ENCODE results near the gene MAN2B2. TPM values are rescaled to one million over a fixed set of nuclear protein-coding genes. Genes with fewer than 3 reads are reported as not detected.

MAN2B2 gene
- total RNA-seq, 4 donors from 2014 or later: 17.5 to 55.9 (median 27.6) TPM

DNA sequence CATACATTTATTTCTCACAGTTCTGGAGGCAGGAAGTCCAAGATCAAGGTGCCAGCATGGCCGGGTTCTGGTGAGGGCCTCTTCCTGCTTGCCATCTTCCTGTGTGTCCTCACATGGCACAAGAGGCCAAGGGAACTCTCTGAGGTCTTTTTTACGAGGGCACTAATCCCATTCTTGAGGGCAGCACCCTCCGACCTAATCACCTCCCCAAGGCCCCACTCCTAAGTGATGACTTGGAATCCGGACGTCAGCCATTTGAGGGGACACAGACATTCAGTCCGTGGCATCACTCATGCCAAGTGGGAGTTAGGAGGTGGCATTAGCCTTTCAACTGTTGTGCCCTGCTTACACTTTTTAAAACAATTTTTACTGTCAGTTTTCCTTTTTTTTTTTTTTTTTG, 27.3 kb downstream of the MAN2B2 start:
- intact Hi-C loops (cut with DNase I; ENCODE audit: low total_unique reads) (no loop called here), in situ Hi-C loops (cut with MboI; ENCODE audit: low pct_ligation_motif_present in 1 of 4, low pct_unique_long_range_greater_than_20kb in 1 of 4, low sequenced_read_pairs in 3 of 4) (no loop called here)
- peaks cover 0 to 26% (median 6%) of the 10 kb centered on the region in 4 donors for H3K36me3 ChIP-seq
- H3K4me1 ChIP-seq: no peaks in the 10 kb centered on the region
- no peak overlapping the region for H3K27ac ChIP-seq
- peaks cover 0 to 4% of the 10 kb centered on the region in 2 donors for H3K9me3 ChIP-seq
- H3K27me3 ChIP-seq: no peaks in the 10 kb centered on the region
- H3K4me3 ChIP-seq: no peak overlapping the region
- TF ChIP-seq POLR2AphosphoS5 (IDR thresholded peaks at IDR 0.05) (no peak), POLR2A (IDR thresholded peaks at IDR 0.05) (no peak), EP300 (IDR thresholded peaks at IDR 0.05; ENCODE audit: low read depth) (no peak)
- TF ChIP-seq, protein P1, sequence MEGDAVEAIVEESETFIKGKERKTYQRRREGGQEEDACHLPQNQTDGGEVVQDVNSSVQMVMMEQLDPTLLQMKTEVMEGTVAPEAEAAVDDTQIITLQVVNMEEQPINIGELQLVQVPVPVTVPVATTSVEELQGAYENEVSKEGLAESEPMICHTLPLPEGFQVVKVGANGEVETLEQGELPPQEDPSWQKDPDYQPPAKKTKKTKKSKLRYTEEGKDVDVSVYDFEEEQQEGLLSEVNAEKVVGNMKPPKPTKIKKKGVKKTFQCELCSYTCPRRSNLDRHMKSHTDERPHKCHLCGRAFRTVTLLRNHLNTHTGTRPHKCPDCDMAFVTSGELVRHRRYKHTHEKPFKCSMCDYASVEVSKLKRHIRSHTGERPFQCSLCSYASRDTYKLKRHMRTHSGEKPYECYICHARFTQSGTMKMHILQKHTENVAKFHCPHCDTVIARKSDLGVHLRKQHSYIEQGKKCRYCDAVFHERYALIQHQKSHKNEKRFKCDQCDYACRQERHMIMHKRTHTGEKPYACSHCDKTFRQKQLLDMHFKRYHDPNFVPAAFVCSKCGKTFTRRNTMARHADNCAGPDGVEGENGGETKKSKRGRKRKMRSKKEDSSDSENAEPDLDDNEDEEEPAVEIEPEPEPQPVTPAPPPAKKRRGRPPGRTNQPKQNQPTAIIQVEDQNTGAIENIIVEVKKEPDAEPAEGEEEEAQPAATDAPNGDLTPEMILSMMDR (IDR thresholded peaks at IDR 0.05): no peak
- 89 to 100% methylated on average over 3 to 6 of the region's 6 CpGs for WGBS, 2 donors (ENCODE audit: low coverage in 1 of 2)
- no peak for DNase-seq

DNA sequence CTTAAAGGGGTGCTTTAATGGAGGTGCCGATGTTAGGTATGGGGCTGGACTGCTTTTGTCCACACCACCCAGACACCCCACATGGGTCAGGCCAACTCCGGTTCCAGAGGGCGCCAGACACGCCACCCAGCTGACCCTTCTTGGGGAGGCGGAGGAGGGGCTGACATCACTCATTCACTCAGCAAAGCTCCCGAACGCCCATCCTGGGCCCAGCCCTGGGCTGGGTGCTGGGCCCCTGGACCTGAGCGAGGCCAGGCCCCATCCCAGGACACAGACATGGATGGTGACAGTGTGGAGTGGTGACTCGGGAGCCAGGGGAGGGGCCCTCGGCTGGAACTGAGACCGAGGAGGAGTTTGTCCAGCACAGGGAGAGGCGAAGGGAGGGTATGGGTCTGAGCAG, 28.1 kb downstream of the MAN2B2 start:
- H3K9me3 ChIP-seq: peaks cover 0 to 4% of the 10 kb centered on the region in 2 donors

DNA sequence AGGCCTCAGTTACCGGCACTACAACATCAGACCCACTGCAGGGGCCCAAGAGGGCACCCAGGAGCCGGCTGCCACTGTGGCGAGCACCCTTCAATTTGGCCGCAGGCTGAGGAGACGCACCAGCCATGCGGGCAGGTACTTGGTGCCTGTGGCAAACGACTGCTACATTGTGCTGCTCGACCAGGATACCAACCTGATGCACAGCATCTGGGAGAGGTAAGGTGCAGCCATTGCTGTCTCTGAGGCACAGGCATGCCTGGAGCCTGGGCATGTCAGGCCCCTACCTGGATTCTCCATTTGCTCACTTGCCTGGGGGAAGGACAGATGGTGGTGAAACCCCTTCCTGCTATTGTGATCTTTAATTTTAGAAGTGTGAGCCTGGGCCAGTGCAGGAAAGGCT, 30.1 kb downstream of the MAN2B2 start:
- Histone ChIP-seq H3K27me3 (no peaks in the 10 kb centered on the region), H3K4me3 (no peak overlapping the region), H3K9me3 (peaks cover 0 to 4% of the 10 kb centered on the region in 2 donors), H3K27ac (no peak overlapping the region), H3K36me3 (peaks cover 0 to 27% (median 6%) of the 10 kb centered on the region in 4 donors), H3K4me1 (no peaks in the 10 kb centered on the region)
- DNase-seq: no peak
- in situ Hi-C loops (cut with MboI; ENCODE audit: low pct_ligation_motif_present in 1 of 4, low pct_unique_long_range_greater_than_20kb in 1 of 4, low sequenced_read_pairs in 3 of 4) (no loop called here), intact Hi-C loops (cut with DNase I; ENCODE audit: low total_unique reads) (no loop called here)
- WGBS, 2 donors (ENCODE audit: low coverage in 1 of 2): 98% methylated on average over 8 of the region's 8 CpGs; no CpG with 5 or more reads in 1 of the 2 donors
- no peak for TF ChIP-seq POLR2A (IDR thresholded peaks at IDR 0.05)
- TF ChIP-seq POLR2AphosphoS5 (IDR thresholded peaks at IDR 0.05): no peak
- no peak for TF ChIP-seq EP300 (IDR thresholded peaks at IDR 0.05; ENCODE audit: low read depth)
- TF ChIP-seq, protein P1 (IDR thresholded peaks at IDR 0.05): no peak

More for the DNA sequence above, 28.1 kb downstream of the MAN2B2 start:
- 89% methylated on average over 12 of the region's 12 CpGs; no CpG with 5 or more reads in 1 of the 2 donors for WGBS, 2 donors (ENCODE audit: low coverage in 1 of 2)
- Histone ChIP-seq H3K27me3 (no peaks in the 10 kb centered on the region), H3K36me3 (peaks cover 0 to 25% (median 6%) of the 10 kb centered on the region in 4 donors), H3K4me3 (no peak overlapping the region), H3K4me1 (no peaks in the 10 kb centered on the region), H3K27ac (no peak overlapping the region)
- intact Hi-C loops (cut with DNase I; ENCODE audit: low total_unique reads) (no loop called here), in situ Hi-C loops (cut with MboI; ENCODE audit: low pct_ligation_motif_present in 1 of 4, low pct_unique_long_range_greater_than_20kb in 1 of 4, low sequenced_read_pairs in 3 of 4) (no loop called here)
- TF ChIP-seq, protein P1 (IDR thresholded peaks at IDR 0.05): no peak
- TF ChIP-seq POLR2A (IDR thresholded peaks at IDR 0.05) (no peak), EP300 (IDR thresholded peaks at IDR 0.05; ENCODE audit: low read depth) (no peak), POLR2AphosphoS5 (IDR thresholded peaks at IDR 0.05) (no peak)
- DNase-seq: no peak

GRCh38 chr4:6605605-6606004, 30.6 kb downstream of the MAN2B2 start:
- Histone ChIP-seq H3K27me3 (no peaks in the 10 kb centered on the region), H3K36me3 (peaks cover 0 to 28% (median 6%) of the 10 kb centered on the region in 4 donors), H3K27ac (no peak overlapping the region), H3K9me3 (peaks cover 0 to 4% of the 10 kb centered on the region in 2 donors), H3K4me3 (no peak overlapping the region), H3K4me1 (no peaks in the 10 kb centered on the region)
- no peak for TF ChIP-seq POLR2A (IDR thresholded peaks at IDR 0.05)
- TF ChIP-seq POLR2AphosphoS5 (IDR thresholded peaks at IDR 0.05): no peak
- TF ChIP-seq, protein P1 (IDR thresholded peaks at IDR 0.05): no peak
- no peak for TF ChIP-seq EP300 (IDR thresholded peaks at IDR 0.05; ENCODE audit: low read depth)
- 96 to 100% methylated on average over 1 to 2 of the region's 2 CpGs for WGBS, 2 donors (ENCODE audit: low coverage in 1 of 2)
- intact Hi-C loops (cut with DNase I; ENCODE audit: low total_unique reads): no loop called here
- in situ Hi-C loops (cut with MboI; ENCODE audit: low pct_ligation_motif_present in 1 of 4, low pct_unique_long_range_greater_than_20kb in 1 of 4, low sequenced_read_pairs in 3 of 4): no loop called here
- no peak for DNase-seq

All from transverse colon (tissue), 4 donors.